NT2/D1 (cell line): Measurements from ENCODE around the gene TMEM63C.

Source experiments
- DNase-seq: peaks from one replicate; pipeline ENCODE4 v3.0.0-alpha.2; 2011; ENCODE audit warnings: low read depth, low spot score
- H3K27me3 ChIP-seq: 2 replicates; pipeline ENCODE4 v1.6.0; 2011; ENCODE audit warnings: mild to moderate bottlenecking; ENCODE audit not compliant: insufficient read length, insufficient read depth
- H3K36me3 ChIP-seq: 2 replicates; pipeline ENCODE4 v1.6.1; 2011; ENCODE audit warnings: mild to moderate bottlenecking, low read length, mixed read lengths; ENCODE audit not compliant: insufficient read depth, insufficient read length
- H3K4me1 ChIP-seq: 2 replicates; pipeline ENCODE4 v1.5.1; 2011; ENCODE audit not compliant: insufficient read depth, insufficient read length
- H3K4me3 ChIP-seq: 2 replicates; pipeline ENCODE4 v1.5.1; 2011; ENCODE audit warnings: low read depth; ENCODE audit not compliant: insufficient read length
- H3K9ac ChIP-seq: 2 replicates; pipeline ENCODE4 v1.6.0; 2011; ENCODE audit warnings: low read depth; ENCODE audit not compliant: insufficient read length
- H3K9me3 ChIP-seq: 2 replicates; pipeline ENCODE4 v1.5.1; 2011; ENCODE audit warnings: mild to moderate bottlenecking, low read length; ENCODE audit not compliant: insufficient read depth
- SUZ12 ChIP-seq: IDR thresholded peaks from 2 replicates; pipeline ENCODE4 v1.6.1; 2011; ENCODE audit not compliant: insufficient read length, insufficient read depth; ENCODE audit errors: extremely low read depth
- YY1 ChIP-seq: IDR thresholded peaks from 2 replicates; pipeline ENCODE4 v1.6.1; 2011; ENCODE audit not compliant: insufficient read length, insufficient read depth
- ZNF274 ChIP-seq: IDR thresholded peaks from 2 replicates; pipeline ENCODE4 v1.6.1; 2011; ENCODE audit warnings: mild to moderate bottlenecking, low read depth, low read length

Gene TMEM63C

DNA sequence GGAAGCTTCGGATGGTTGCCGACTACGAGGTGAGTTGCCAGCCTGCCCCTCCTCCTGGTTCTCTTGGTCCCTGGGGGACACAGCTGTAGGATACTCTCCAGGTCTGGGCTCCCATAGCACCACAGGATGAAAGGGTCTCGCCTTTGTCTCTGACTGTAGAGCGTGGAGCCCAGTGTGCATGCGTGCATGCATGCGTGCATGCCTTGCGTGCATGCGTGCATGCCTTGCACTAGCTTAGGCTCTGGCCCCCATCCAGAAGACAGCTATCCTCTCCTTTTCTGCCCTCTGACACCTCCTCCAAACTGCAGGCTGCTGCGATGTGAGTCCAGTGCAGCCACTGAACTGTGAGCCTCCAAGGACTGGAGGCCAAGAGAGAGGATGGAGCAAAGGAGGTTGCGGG lies 70.3 kb downstream of the TMEM63C start:
- Histone ChIP-seq H3K4me1 (no peaks in the 10 kb centered on the region), H3K27me3 (no peaks in the 10 kb centered on the region), H3K36me3 (peaks cover 5% of the 10 kb centered on the region), H3K9ac (no peak overlapping the region), H3K4me3 (no peak overlapping the region), H3K9me3 (no peaks in the 10 kb centered on the region)
- no peak for DNase-seq
- no peak for TF ChIP-seq YY1
- no peak for TF ChIP-seq SUZ12
- TF ChIP-seq ZNF274 = no peak

- Histone ChIP-seq H3K4me3 (no peak overlapping the region), H3K9ac (no peak overlapping the region), H3K4me1 (no peaks in the 10 kb centered on the region), H3K9me3 (no peaks in the 10 kb centered on the region), H3K27me3 (no peaks in the 10 kb centered on the region), H3K36me3 (peaks cover 5% of the 10 kb centered on the region)
- no peak for DNase-seq
- TF ChIP-seq ZNF274 (no peak), YY1 (no peak), SUZ12 (no peak)
Measured at GRCh38 chr14:77253333-77254190, 72.0 kb downstream of the TMEM63C start.

- Histone ChIP-seq H3K4me3 (no peak overlapping the region), H3K36me3 (no peaks in the 10 kb centered on the region), H3K9ac (no peak overlapping the region), H3K4me1 (peaks cover 4% of the 10 kb centered on the region), H3K27me3 (no peaks in the 10 kb centered on the region), H3K9me3 (no peaks in the 10 kb centered on the region)
- no peak for TF ChIP-seq YY1
- no peak for TF ChIP-seq ZNF274
- no peak for TF ChIP-seq SUZ12
- DNase-seq = no peak
Measured at GRCh38 chr14:77256694-77257093, 75.1 kb downstream of the TMEM63C start.

GRCh38 chr14:77257700-77258099 lies 76.1 kb downstream of the TMEM63C start:
- Histone ChIP-seq H3K9me3 (no peaks in the 10 kb centered on the region), H3K9ac (no peak overlapping the region), H3K4me1 (peaks cover 4% of the 10 kb centered on the region), H3K4me3 (no peak overlapping the region), H3K36me3 (no peaks in the 10 kb centered on the region), H3K27me3 (no peaks in the 10 kb centered on the region)
- no peak for DNase-seq
- TF ChIP-seq SUZ12 = no peak
- no peak for TF ChIP-seq ZNF274
- no peak for TF ChIP-seq YY1

DNA sequence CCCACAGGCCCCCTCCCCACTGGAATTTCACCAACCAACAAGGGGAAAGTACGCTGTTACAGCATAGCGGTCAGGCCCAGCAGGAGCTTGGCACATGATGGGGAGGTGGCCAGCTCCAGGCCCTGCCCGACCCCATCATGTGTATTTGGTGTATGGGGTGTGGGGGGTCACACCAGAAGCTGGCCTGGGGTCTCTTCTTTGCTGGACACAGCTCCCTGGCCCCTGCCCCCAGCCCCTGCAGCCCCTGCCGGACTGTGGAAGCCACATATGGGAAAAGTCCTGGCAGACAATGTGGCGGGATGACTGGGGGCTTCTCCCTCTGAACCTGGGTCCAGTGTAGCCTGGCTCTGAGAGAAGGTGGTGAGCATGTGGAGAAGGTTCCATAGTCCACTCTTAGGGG lies 77.0 kb downstream of the TMEM63C start:
- no peak for TF ChIP-seq YY1
- no peak for TF ChIP-seq ZNF274
- no peak for TF ChIP-seq SUZ12
- Histone ChIP-seq H3K9me3 (no peaks in the 10 kb centered on the region), H3K27me3 (peaks cover 4% of the 10 kb centered on the region), H3K4me3 (no peak overlapping the region), H3K9ac (no peak overlapping the region), H3K36me3 (no peaks in the 10 kb centered on the region), H3K4me1 (peaks cover 4% of the 10 kb centered on the region)
- no peak for DNase-seq

- Histone ChIP-seq H3K36me3 (no peaks in the 10 kb centered on the region), H3K27me3 (peaks cover 4% of the 10 kb centered on the region), H3K4me1 (peaks cover 4% of the 10 kb centered on the region), H3K9ac (no peak overlapping the region), H3K9me3 (no peaks in the 10 kb centered on the region), H3K4me3 (no peak overlapping the region)
- no peak for DNase-seq
- TF ChIP-seq ZNF274 = no peak
- TF ChIP-seq YY1 = no peak
- TF ChIP-seq SUZ12 = no peak
Measured at GRCh38 chr14:77259025-77259715, 77.6 kb downstream of the TMEM63C start.

GRCh38 chr14:77260199-77260598 lies 78.6 kb downstream of the TMEM63C start:
- TF ChIP-seq SUZ12 (no peak), ZNF274 (no peak), YY1 (no peak)
- peaks cover 4% of the 10 kb centered on the region for H3K4me1 ChIP-seq
- no peaks in the 10 kb centered on the region for H3K9me3 ChIP-seq
- no peak for DNase-seq
- no peak overlapping the region for H3K4me3 ChIP-seq
- no peak overlapping the region for H3K9ac ChIP-seq
- no peaks in the 10 kb centered on the region for H3K36me3 ChIP-seq
- peaks cover 4% of the 10 kb centered on the region for H3K27me3 ChIP-seq
